Fibroblast of lung (primary cell): ENCODE measurements around the gene ERCC1.

Experiments used
- CTCF ChIP-seq, 2 donors: IDR thresholded peaks in 1 of 2; conservative IDR thresholded peaks in 1 of 2; 1 replicate in 1 of 2; 2 replicates in 1 of 2; pipeline ENCODE4 v1.5.1; 2011 to 2012; ENCODE audit warnings: low read length in 2 of 2, control low read depth in 1 of 2, inconsistent platforms in 1 of 2, low read depth in 1 of 2, mild to moderate bottlenecking in 1 of 2
- EZH2 ChIP-seq: IDR thresholded peaks from 2 replicates; pipeline ENCODE4 v1.5.1; 2012; ENCODE audit warnings: low read length, control low read depth, mild to moderate bottlenecking; ENCODE audit errors: missing control alignments

DNA sequence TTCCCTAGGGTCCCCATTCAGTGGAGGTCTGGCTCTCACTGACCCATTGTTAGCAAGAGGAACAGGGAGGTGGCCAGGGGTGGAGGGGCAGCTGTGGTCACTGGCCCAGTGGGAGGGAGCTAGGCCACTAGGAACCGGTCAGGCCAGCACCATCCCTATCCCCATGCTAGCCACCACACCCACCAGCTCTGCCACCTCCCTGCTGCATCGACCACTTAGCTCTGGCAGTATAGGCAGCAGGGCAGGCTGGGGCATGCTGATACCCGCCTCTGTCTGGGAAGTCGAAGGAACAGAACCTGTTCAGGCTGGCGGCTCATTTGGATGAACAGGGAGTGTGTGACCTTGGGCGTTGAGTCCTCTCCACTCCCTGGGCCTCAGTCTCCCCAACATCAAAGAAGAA, 23.5 kb downstream of the ERCC1 start:
- TF ChIP-seq CTCF (conservative IDR thresholded peaks at IDR 0.05 in 1 of 2, IDR thresholded peaks at IDR 0.05 in 1 of 2; ENCODE audit: low read depth in 1 of 2, low read length in 2 of 2) (no peak), EZH2 (no peak)
